Measurements from ENCODE around the gene TCL1B. TPM values are rescaled to one million over a fixed set of nuclear protein-coding genes. Genes with fewer than 3 reads are reported as not detected.

The TCL1B gene
- total and polyA plus RNA-seq, 2 of the 8 experiments (the other 6 are each of a cell fraction or from before 2014, with no cell fraction given) = 9.6 to 11.5 TPM

DNA sequence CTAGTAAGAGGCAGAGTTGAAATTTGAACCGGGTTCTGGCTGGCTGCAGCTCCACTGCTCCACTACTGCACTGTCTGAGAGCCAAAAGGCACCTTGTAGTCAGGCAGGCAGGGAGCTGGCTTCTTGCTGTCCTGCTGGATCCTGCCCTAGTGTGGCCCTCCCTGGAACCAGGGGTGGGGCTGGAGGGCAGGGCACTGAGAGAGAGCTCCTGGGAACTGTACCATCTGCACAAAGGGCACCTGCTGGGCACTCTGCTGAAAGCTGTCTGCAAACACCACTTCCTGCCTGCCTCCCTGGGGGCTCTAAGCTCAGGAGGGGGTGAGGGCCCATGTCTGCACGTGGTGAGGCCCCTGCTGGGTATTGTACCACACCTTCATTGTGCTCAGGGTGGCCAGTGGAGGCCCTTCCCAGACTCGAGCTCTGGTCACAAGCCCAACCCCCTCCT lies 19.0 kb upstream of the TCL1B start:
- Histone ChIP-seq H4K5ac (ENCODE audit: insufficient read length, low read depth, low read length) (no peak overlapping the region), H3K4me1 (replicated peaks in 1 of 4; ENCODE audit: control insufficient read depth in 3 of 4, insufficient read depth in 4 of 4, low read length in 3 of 4) (peaks cover 0 to 8% (median 6%) of the 10 kb centered on the region in 4 experiments; a peak in 6 of 7 replicates), H2AFZ (ENCODE audit: low read length) (no peak overlapping the region), H3K27me3 (replicated peaks in 1 of 4; ENCODE audit: control insufficient read depth in 3 of 4, extremely low read depth in 1 of 4, insufficient read depth in 3 of 4, low read length in 3 of 4) (peaks cover 0 to 3% (median 1%) of the 10 kb centered on the region in 4 experiments; a peak in 3 of 7 replicates), H2BK12ac (ENCODE audit: low read depth, low read length) (no peak overlapping the region), H3K9ac (replicated peaks in 1 of 4; ENCODE audit: extremely low read depth in 1 of 4, low read depth in 3 of 4, low read length in 3 of 4) (no peak overlapping the region), H3K4ac (replicated peaks; ENCODE audit: insufficient read length, low read depth, low read length) (peak overlapping the region; percentile 36), H2AK5ac (ENCODE audit: low read depth, low read length) (no peak overlapping the region), H3K36me3 (ENCODE audit: control insufficient read depth in 2 of 4, insufficient read depth in 4 of 4, low read length in 3 of 4) (no peaks in the 10 kb centered on the region; a peak in 1 of 8 replicates), H2BK120ac (replicated peaks; ENCODE audit: low read depth, low read length) (no peak overlapping the region), H3K14ac (ENCODE audit: insufficient read length) (no peak overlapping the region), H3K4me2 (ENCODE audit: insufficient read depth in 1 of 2, low read depth in 2 of 2, low read length in 2 of 2) (no peak overlapping the region), H4K20me1 (replicated peaks in 1 of 2; ENCODE audit: control insufficient read depth in 1 of 2, insufficient read depth in 2 of 2, low read length in 2 of 2) (peaks cover 0 to 1% of the 10 kb centered on the region in 2 experiments), H3K79me2 (ENCODE audit: control insufficient read depth in 1 of 2, insufficient read depth in 2 of 2, low read length in 2 of 2) (no peaks in the 10 kb centered on the region), H4K91ac (replicated peaks; ENCODE audit: insufficient read length, low read length) (no peak overlapping the region), H3K23ac (ENCODE audit: insufficient read length) (no peak overlapping the region), H3K9me3 (ENCODE audit: insufficient read depth in 2 of 2, low read depth in 1 of 2, low read length in 1 of 2) (no peaks in the 10 kb centered on the region), H2BK5ac (ENCODE audit: low read depth, low read length) (no peak overlapping the region; the same call in 1 of the 2 replicates), H3K4me3 (ENCODE audit: extremely low read depth in 1 of 4, insufficient read depth in 2 of 4, low read depth in 3 of 4, low read length in 4 of 4) (no peak overlapping the region), H2BK15ac (ENCODE audit: low read length) (no peak overlapping the region), H3K56ac (replicated peaks; ENCODE audit: insufficient read length, low read depth, low read length) (no peak overlapping the region), H3K27ac (ENCODE audit: low read depth, low read length) (no peak overlapping the region), H3K79me1 (ENCODE audit: low read depth, low read length) (no peaks in the 10 kb centered on the region), H4K8ac (ENCODE audit: extremely low read depth, insufficient read depth, low read length) (no peak overlapping the region), H3K23me2 (ENCODE audit: low read depth, low read length) (no peaks in the 10 kb centered on the region; the same call in 1 of the 2 replicates), H3K18ac (ENCODE audit: extremely low read depth, low read length) (peak overlapping the region; percentile 21; the same call in 1 of the 2 replicates), H2BK20ac (ENCODE audit: low read length) (no peak overlapping the region)
- TF ChIP-seq TCF12 (IDR thresholded peaks at IDR 0.05; ENCODE audit: low read depth, low read length) (0 out of 2 replicates have a peak, but pooled peaks have one; percentile 6), SRF (IDR thresholded peaks at IDR 0.05; ENCODE audit: low read depth, low read length) (no peak)
- TF ChIP-seq, protein P1, sequence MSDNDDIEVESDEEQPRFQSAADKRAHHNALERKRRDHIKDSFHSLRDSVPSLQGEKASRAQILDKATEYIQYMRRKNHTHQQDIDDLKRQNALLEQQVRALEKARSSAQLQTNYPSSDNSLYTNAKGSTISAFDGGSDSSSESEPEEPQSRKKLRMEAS (IDR thresholded peaks at IDR 0.05) = 0 out of 2 replicates have a peak, but pooled peaks have one; percentile 31
- POLR2A ChIA-PET (ENCODE audit: partially characterized antibody) = interaction anchor here (0.8 to 1.2 kb wide), 2 partner anchors 14 to 42 kb away, joined by 3 to 4 read pairs; no protein-coding TSS in a partner anchor
- FAIRE-seq = no peak
- no peak for DNase-seq (ENCODE audit: low read depth in 1 of 2, low spot score in 2 of 2)
- WGBS, 2 experiments (ENCODE audit: extremely low coverage in 1 of 2, insufficient coverage in 1 of 2, insufficient read length in 1 of 2, insufficient replicate concordance in 2 of 2, low coverage in 1 of 2, low lambda C conversion rate in 2 of 2, missing lambda C conversion rate in 1 of 2) = 33% methylated on average over 3 of the region's 3 CpGs; no CpG with 5 or more reads in 1 of the 2 experiments
- CTCF ChIA-PET (ENCODE audit: partially characterized antibody) = interaction anchor here (0.7 to 5.1 kb wide), 12 partner anchors 9 to 336 kb away, joined by 3 to 46 read pairs (median 4); partner anchors contain the start of gene TCL1B
